HG02870 (cell line): ENCODE data around the gene TF.
"Not testable (repeated sequence)": the region's sequence is repeated elsewhere in the genome, so short reads cannot be mapped to it uniquely, and the experiment has no call there.

Source experiments
- ATAC-seq: cut with Tn5 transposase; IDR thresholded peaks from one replicate; pipeline ENCODE4 v1.9.1; 2021; ENCODE audit warnings: mild to moderate bottlenecking, moderate library complexity; ENCODE audit not compliant: unreplicated experiment

Gene TF

GRCh38 chr3:133763797-133764683 lies 17.8 kb downstream of the TF start:
- ATAC-seq: no peak

GRCh38 chr3:133765256-133765655 lies 19.1 kb downstream of the TF start:
- ATAC-seq: no peak

GRCh38 chr3:133767607-133768006 lies 21.4 kb downstream of the TF start:
- ATAC-seq: no peak

GRCh38 chr3:133769536-133769935 lies 23.3 kb downstream of the TF start:
- ATAC-seq: no peak

- no peak for ATAC-seq
Measured at GRCh38 chr3:133773732-133774131, 27.5 kb downstream of the TF start.

GRCh38 chr3:133775309-133775708 lies 29.1 kb downstream of the TF start:
- no peak for ATAC-seq

- ATAC-seq: no peak
Measured at GRCh38 chr3:133775835-133776234, 29.6 kb downstream of the TF start.

GRCh38 chr3:133776794-133777438 lies 30.7 kb downstream of the TF start:
- ATAC-seq: no peak

GRCh38 chr3:133777807-133778568 lies 31.8 kb downstream of the TF start:
- ATAC-seq: no peak

- no peak for ATAC-seq
Measured at GRCh38 chr3:133779626-133780203, 33.5 kb downstream of the TF start.

GRCh38 chr3:133780756-133781155 lies 34.6 kb downstream of the TF start:
- not testable (repeated sequence) for ATAC-seq

GRCh38 chr3:133781570-133781969 lies 35.4 kb downstream of the TF start:
- ATAC-seq: no peak

GRCh38 chr3:133782454-133782853 lies 36.3 kb downstream of the TF start:
- no peak for ATAC-seq

- no peak for ATAC-seq
Measured at GRCh38 chr3:133783762-133784161, 37.6 kb downstream of the TF start.

- no peak for ATAC-seq
Measured at GRCh38 chr3:133788024-133788423, 41.8 kb downstream of the TF start.

- no peak for ATAC-seq
Measured at GRCh38 chr3:133792171-133792763, 46.1 kb downstream of the TF start.

GRCh38 chr3:133797396-133798105 lies 51.4 kb downstream of the TF start:
- ATAC-seq: no peak

GRCh38 chr3:133799794-133800585 lies 53.8 kb downstream of the TF start:
- no peak for ATAC-seq

GRCh38 chr3:133803469-133803868 lies 57.3 kb downstream of the TF start:
- ATAC-seq: no peak
